Gastroesophageal sphincter (tissue), 4 donors: ENCODE data around the gene LRP1B. TPM values are rescaled to one million over a fixed set of nuclear protein-coding genes. Genes with fewer than 3 reads are reported as not detected.

Experiments
- ATAC-seq: fragments of 150-250 bp; one replicate; pipeline ENCODE4 v1.9.1; 2016; ENCODE audit warnings: mild to moderate bottlenecking, moderate library complexity
- H3K27ac ChIP-seq, 4 donors: fragments of 200-600 bp; sonication (generic) in 3 of 4; 1 replicate in 3 of 4; 2 replicates in 1 of 4; pipeline ENCODE4 v1.5.1; 2016 to 2019
- H3K27me3 ChIP-seq: fragments of 200-600 bp; sonication (generic); one replicate; pipeline ENCODE4 v1.5.1; 2019
- H3K36me3 ChIP-seq, 2 donors: fragments of 200-600 bp; sonication (generic); one replicate each; pipeline ENCODE4 v1.5.1; 2019; ENCODE audit warnings: control low read depth in 1 of 2
- H3K4me1 ChIP-seq, 3 donors: fragments of 200-600 bp; sonication (generic); 1 replicate in 2 of 3; 2 replicates in 1 of 3; pipeline ENCODE4 v1.5.1; 2016 to 2019; ENCODE audit warnings: control low read depth in 2 of 3
- H3K4me3 ChIP-seq, 2 donors: fragments of 200-600 bp; sonication (generic); one replicate each; pipeline ENCODE4 v1.5.1; 2019; ENCODE audit warnings: mild to moderate bottlenecking in 1 of 2, moderate library complexity in 1 of 2
- H3K9me3 ChIP-seq, 3 donors: fragments of 200-600 bp; sonication (generic); one replicate each; pipeline ENCODE4 v1.5.1; 2017 to 2019; ENCODE audit warnings: control low read depth in 2 of 3
- EP300 ChIP-seq: sonication (generic); formaldehyde crosslinking; IDR thresholded peaks from one replicate; pipeline ENCODE4 v1.6.1; 2017; ENCODE audit warnings: antibody characterized with exemption, mild to moderate bottlenecking
- POLR2A ChIP-seq, 2 donors: fragments of 450-650 bp; IDR thresholded peaks; one replicate each; pipeline ENCODE4 v1.6.1; 2017; ENCODE audit warnings: antibody characterized with exemption in 2 of 2, mild to moderate bottlenecking in 2 of 2, moderate library complexity in 1 of 2
- POLR2AphosphoS5 ChIP-seq: sonication (generic); formaldehyde crosslinking; IDR thresholded peaks from one replicate; pipeline ENCODE4 v1.6.1; 2017; ENCODE audit warnings: antibody characterized with exemption
- WGBS, 2 donors: methylation state at CpG; one replicate each; pipeline ENCODE4 v1.1.5; 2018; ENCODE audit warnings: low coverage in 1 of 2; 5-methylcytosine and 5-hydroxymethylcytosine counted together
- total RNA-seq, 4 donors: library from RNA; depleted of rRNA; stranded (reverse); fragments of >200 nt; gene quantifications; one replicate each; pipeline ENCODE4 v1.1.0, GENCODE V29; 2016
- TF ChIP-seq, protein P1 (sequence below), 4 experiments: fragments of 200-600 bp in 2 of 4; fragments of 450-650 bp in 2 of 4; sonication (generic) in 1 of 4; IDR thresholded peaks; one replicate each; pipeline ENCODE4 v1.5.1; 2017 to 2019; ENCODE audit warnings: antibody characterized with exemption in 4 of 4, mild to moderate bottlenecking in 2 of 4, moderate library complexity in 2 of 4

The LRP1B gene
- total RNA-seq, 4 donors from 2014 or later, result 0.27 to 20.7 (median 3.2) TPM

DNA sequence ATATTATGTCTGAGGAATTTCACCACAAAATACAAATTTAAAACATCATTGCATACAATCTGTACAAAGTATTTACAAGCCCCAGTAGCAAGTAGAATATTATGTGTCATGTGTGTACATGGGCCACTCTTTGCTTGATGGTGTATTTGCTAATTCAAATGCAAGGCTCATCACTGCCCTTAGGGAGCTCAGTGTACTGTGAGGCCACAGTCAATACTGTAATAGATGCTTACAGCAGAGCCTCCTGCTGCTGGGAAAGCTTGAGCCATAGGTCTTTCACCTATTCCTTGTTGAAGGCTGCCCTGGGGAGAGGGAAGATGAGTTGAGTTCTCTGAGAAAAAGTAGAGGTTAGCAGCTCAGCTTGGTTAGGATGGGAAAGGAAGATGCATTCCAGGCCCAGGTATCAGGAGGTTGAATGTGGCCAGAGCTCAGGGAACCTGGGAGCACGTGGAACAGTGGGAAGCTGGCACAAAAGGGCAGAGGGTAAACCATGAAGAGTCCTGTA is 189.6 kb downstream of the LRP1B start:
- H3K36me3 ChIP-seq, result no peaks in the 10 kb centered on the region
- H3K27me3 ChIP-seq, result no peaks in the 10 kb centered on the region
- no peaks in the 10 kb centered on the region for H3K4me1 ChIP-seq
- no peak overlapping the region for H3K27ac ChIP-seq
- no peak overlapping the region for H3K4me3 ChIP-seq
- peaks cover 0 to 13% (median 0%) of the 10 kb centered on the region in 3 donors for H3K9me3 ChIP-seq
- ATAC-seq, result peak; percentile 13
- 50 to 60% methylated on average over 1 of the region's 1 CpG for WGBS, 2 donors
- TF ChIP-seq EP300 (no peak), POLR2A (IDR thresholded peaks at IDR 0.05) (no peak), POLR2AphosphoS5 (no peak)
- TF ChIP-seq, protein P1, sequence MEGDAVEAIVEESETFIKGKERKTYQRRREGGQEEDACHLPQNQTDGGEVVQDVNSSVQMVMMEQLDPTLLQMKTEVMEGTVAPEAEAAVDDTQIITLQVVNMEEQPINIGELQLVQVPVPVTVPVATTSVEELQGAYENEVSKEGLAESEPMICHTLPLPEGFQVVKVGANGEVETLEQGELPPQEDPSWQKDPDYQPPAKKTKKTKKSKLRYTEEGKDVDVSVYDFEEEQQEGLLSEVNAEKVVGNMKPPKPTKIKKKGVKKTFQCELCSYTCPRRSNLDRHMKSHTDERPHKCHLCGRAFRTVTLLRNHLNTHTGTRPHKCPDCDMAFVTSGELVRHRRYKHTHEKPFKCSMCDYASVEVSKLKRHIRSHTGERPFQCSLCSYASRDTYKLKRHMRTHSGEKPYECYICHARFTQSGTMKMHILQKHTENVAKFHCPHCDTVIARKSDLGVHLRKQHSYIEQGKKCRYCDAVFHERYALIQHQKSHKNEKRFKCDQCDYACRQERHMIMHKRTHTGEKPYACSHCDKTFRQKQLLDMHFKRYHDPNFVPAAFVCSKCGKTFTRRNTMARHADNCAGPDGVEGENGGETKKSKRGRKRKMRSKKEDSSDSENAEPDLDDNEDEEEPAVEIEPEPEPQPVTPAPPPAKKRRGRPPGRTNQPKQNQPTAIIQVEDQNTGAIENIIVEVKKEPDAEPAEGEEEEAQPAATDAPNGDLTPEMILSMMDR (IDR thresholded peaks at IDR 0.05), result no peak

DNA sequence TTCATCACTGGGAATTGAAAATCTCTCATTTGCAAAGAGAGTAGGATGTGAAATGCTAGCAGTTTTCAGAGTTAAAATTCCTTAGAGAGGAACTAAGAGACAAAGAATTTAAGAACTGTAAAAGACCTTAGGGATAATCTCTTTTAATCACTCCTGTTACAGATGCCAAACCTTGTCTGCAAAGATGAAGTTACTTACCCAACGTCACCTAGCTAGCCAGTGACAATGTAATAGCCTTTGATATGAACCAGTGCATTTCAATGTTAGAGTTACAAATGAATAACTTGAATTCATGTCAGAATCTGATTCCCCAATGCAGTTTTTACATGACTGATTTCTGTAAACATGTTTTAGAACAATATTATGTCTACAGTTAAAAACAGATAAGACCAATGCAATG is 190.1 kb downstream of the LRP1B start:
- TF ChIP-seq EP300 (no peak), POLR2AphosphoS5 (no peak), POLR2A (IDR thresholded peaks at IDR 0.05) (no peak)
- TF ChIP-seq, protein P1 (IDR thresholded peaks at IDR 0.05), result no peak

DNA sequence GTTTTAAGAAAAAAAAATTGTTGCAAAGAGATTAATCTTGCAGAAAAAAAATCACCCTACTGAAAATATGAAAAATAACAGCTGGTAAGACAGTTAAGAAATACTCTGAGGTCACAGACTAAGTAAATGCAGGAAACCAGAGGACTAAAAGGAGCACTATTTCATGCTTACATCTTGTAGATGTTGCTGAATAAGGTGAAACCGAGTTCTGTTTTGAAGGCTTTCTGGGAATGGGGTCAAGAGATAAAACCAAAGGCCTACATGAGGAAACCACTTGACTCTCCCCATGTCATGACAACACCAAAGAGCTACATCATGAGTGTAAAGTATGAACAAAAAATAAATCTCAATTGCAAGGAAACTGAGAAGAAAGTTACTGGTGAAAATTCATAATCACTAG is 197.6 kb downstream of the LRP1B start:
- H3K36me3 ChIP-seq, result no peaks in the 10 kb centered on the region
- no peak for ATAC-seq
- no peaks in the 10 kb centered on the region for H3K27me3 ChIP-seq
- H3K27ac ChIP-seq, result no peak overlapping the region
- WGBS, 2 donors, result 33 to 63% methylated on average over 1 of the region's 1 CpG
- no peak overlapping the region for H3K4me3 ChIP-seq
- H3K4me1 ChIP-seq, result no peaks in the 10 kb centered on the region
- H3K9me3 ChIP-seq, result peaks cover 0 to 11% (median 0%) of the 10 kb centered on the region in 3 donors
- TF ChIP-seq, protein P1 (IDR thresholded peaks at IDR 0.05), result no peak
- no peak for TF ChIP-seq EP300
- no peak for TF ChIP-seq POLR2AphosphoS5
- TF ChIP-seq POLR2A (IDR thresholded peaks at IDR 0.05), result no peak

More for the DNA sequence above, 190.1 kb downstream of the LRP1B start:
- 45 to 83% methylated on average over 1 of the region's 1 CpG for WGBS, 2 donors
- Histone ChIP-seq H3K9me3 (peaks cover 0 to 13% (median 0%) of the 10 kb centered on the region in 3 donors), H3K4me1 (no peaks in the 10 kb centered on the region), H3K27ac (no peak overlapping the region), H3K4me3 (no peak overlapping the region), H3K36me3 (no peaks in the 10 kb centered on the region), H3K27me3 (no peaks in the 10 kb centered on the region)
- no peak for ATAC-seq

DNA sequence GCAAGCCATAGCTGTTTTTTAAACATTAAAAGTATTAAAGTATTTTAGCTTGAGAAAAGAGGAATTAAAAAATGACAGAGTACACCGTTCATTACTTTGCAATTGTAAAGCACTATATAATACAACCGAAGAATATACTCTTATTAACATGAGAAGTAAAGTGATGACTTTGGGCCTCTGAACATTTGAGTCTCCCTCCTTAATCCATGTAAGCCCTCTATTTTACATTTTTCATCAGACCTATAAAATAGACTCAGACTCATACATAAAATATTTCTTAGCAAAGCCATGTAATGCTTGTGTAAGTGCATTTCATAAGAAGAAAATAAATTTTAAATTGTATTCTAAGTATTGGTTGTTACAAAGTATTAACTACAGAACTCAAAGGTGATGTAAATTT is 198.6 kb downstream of the LRP1B start:
- TF ChIP-seq EP300 (no peak), POLR2A (IDR thresholded peaks at IDR 0.05) (no peak), POLR2AphosphoS5 (no peak)
- TF ChIP-seq, protein P1 (IDR thresholded peaks at IDR 0.05), result no peak

DNA sequence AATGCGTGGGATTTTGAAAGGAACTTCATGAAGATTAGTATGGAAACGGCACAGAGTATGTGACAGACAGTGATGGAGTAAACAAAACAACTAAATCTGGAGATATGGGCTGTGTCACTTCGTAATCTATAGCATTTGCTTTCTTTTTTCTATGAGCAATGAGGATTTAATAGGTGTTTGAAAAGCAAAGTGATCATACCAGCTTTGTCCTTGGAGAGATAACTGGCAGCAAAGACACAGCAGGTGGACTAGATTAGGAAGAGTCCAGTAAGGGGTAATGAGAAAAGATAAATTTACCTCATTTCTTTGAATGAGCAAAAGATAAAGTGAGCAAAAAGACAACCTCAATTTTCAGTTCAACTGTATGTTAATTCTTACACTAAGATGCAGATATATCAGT is 199.0 kb downstream of the LRP1B start:
- no peak for ATAC-seq
- H3K27ac ChIP-seq, result no peak overlapping the region
- H3K9me3 ChIP-seq, result no peaks in the 10 kb centered on the region
- H3K4me3 ChIP-seq, result no peak overlapping the region
- WGBS, 2 donors, result 49 to 60% methylated on average over 3 of the region's 3 CpGs
- H3K27me3 ChIP-seq, result no peaks in the 10 kb centered on the region
- TF ChIP-seq, protein P1 (IDR thresholded peaks at IDR 0.05), result no peak
- no peak for TF ChIP-seq EP300
- TF ChIP-seq POLR2A (IDR thresholded peaks at IDR 0.05), result no peak
- TF ChIP-seq POLR2AphosphoS5, result no peak
- no peaks in the 10 kb centered on the region for H3K36me3 ChIP-seq
- no peaks in the 10 kb centered on the region for H3K4me1 ChIP-seq

More for the DNA sequence above, 198.6 kb downstream of the LRP1B start:
- Histone ChIP-seq H3K4me3 (no peak overlapping the region), H3K4me1 (no peaks in the 10 kb centered on the region), H3K27me3 (no peaks in the 10 kb centered on the region), H3K27ac (no peak overlapping the region), H3K9me3 (peaks cover 0 to 4% (median 0%) of the 10 kb centered on the region in 3 donors), H3K36me3 (no peaks in the 10 kb centered on the region)
- 59 to 88% methylated on average over 2 of the region's 2 CpGs for WGBS, 2 donors
- ATAC-seq, result no peak
